ENCODE results near the gene NACC1.
"Not testable (repeated sequence)": the region's sequence is repeated elsewhere in the genome, so short reads cannot be mapped to it uniquely, and the experiment has no call there.

The NACC1 gene

GRCh38 chr19:13176345-13176744 lies 58.3 kb downstream of the NACC1 start:
- Histone ChIP-seq H3K4me3 (ENCODE audit: low read depth, low read length) (no peak overlapping the region), H3K27ac (ENCODE audit: extremely low read depth, low read depth, low read length) (no peak overlapping the region), H3K9me3 (ENCODE audit: control insufficient read depth, insufficient read depth, low read depth, low read length) (no peaks in the 10 kb centered on the region), H3K4me1 (ENCODE audit: control insufficient read depth, insufficient read depth, low read length) (peaks cover 7% of the 10 kb centered on the region), H3K36me3 (ENCODE audit: control insufficient read depth in 2 of 2, insufficient read depth in 1 of 2, low read length in 2 of 2) (no peaks in the 10 kb centered on the region)
- no peak for TF ChIP-seq ZNF266 (tag by site-specific recombination; IDR thresholded peaks at IDR 0.05; ENCODE audit: low read depth)
- peak; percentile 88 for TF ChIP-seq ZBTB6 (tag by site-specific recombination; IDR thresholded peaks at IDR 0.05)
- TF ChIP-seq SCRT2 (tag by site-specific recombination; IDR thresholded peaks at IDR 0.05), result 0 out of 2 replicates have a peak, but pooled peaks have one; percentile 21
- TF ChIP-seq PRDM6 (tag by site-specific recombination; IDR thresholded peaks at IDR 0.05), result peak; percentile 95
- ChIA-PET POLR2A (interaction anchor here (0.8 to 2.7 kb wide), 5 partner anchors 9 to 24 kb away, joined by 3 to 14 read pairs (median 5); no protein-coding TSS in a partner anchor), CTCF (interaction anchor here (2.3 kb wide), 1 partner anchor 18 kb away, joined by 12 read pairs; no protein-coding TSS in a partner anchor)

GRCh38 chr19:13177584-13177983 lies 59.5 kb downstream of the NACC1 start:
- not testable (repeated sequence) for H3K27ac ChIP-seq (ENCODE audit: extremely low read depth, low read depth, low read length); H3K36me3 ChIP-seq (ENCODE audit: control insufficient read depth in 2 of 2, insufficient read depth in 1 of 2, low read length in 2 of 2); H3K4me3 ChIP-seq (ENCODE audit: low read depth, low read length); H3K9me3 ChIP-seq (ENCODE audit: control insufficient read depth, insufficient read depth, low read depth, low read length); H3K4me1 ChIP-seq (ENCODE audit: control insufficient read depth, insufficient read depth, low read length)
- CTCF ChIA-PET, result interaction anchor here (0.6 kb wide), 1 partner anchor 23 kb away, joined by 4 read pairs; no protein-coding TSS in a partner anchor
- POLR2A ChIA-PET, result interaction anchor here (1.5 kb wide), 1 partner anchor 23 kb away, joined by 5 read pairs; no protein-coding TSS in a partner anchor
- TF ChIP-seq ZNF580 (tag by site-specific recombination; IDR thresholded peaks at IDR 0.05), result 0 out of 2 replicates have a peak, but pooled peaks have one; percentile 45
- peak; percentile 76 for TF ChIP-seq REST (tag by site-specific recombination; IDR thresholded peaks at IDR 0.05)
- peak; percentile 76; the same call in 1 of the 2 replicates for TF ChIP-seq AEBP2 (tag by site-specific recombination; IDR thresholded peaks at IDR 0.05; ENCODE audit: borderline replicate concordance)
- TF ChIP-seq ZNF18 (tag by site-specific recombination; IDR thresholded peaks at IDR 0.05), result 0 out of 2 replicates have a peak, but pooled peaks have one; percentile 24
- 0 out of 2 replicates have a peak, but pooled peaks have one; percentile 78 for TF ChIP-seq ZNF404 (tag by site-specific recombination; IDR thresholded peaks at IDR 0.05)
- peak; percentile 16; the same call in 1 of the 2 replicates for TF ChIP-seq ZNF341 (tag by site-specific recombination; IDR thresholded peaks at IDR 0.05; ENCODE audit: low read depth)
- peak; percentile 87 for TF ChIP-seq ZNF140 (tag by site-specific recombination; IDR thresholded peaks at IDR 0.05)
- TF ChIP-seq ZNF558 (tag by site-specific recombination; IDR thresholded peaks at IDR 0.05), result peak; percentile 81
- TF ChIP-seq ZNF518A (tag by site-specific recombination; conservative IDR thresholded peaks at IDR 0.05; ENCODE audit: low read depth), result peak; percentile 94
- peak; percentile 67 for TF ChIP-seq ZNF629 (tag by site-specific recombination; IDR thresholded peaks at IDR 0.05)
- TF ChIP-seq ZNF560 (tag by site-specific recombination; IDR thresholded peaks at IDR 0.05; ENCODE audit: borderline replicate concordance), result peak; percentile 91
- TF ChIP-seq ZNF202 (tag by site-specific recombination; IDR thresholded peaks at IDR 0.05; ENCODE audit: borderline replicate concordance), result peak; percentile 84; the same call in 1 of the 2 replicates
- peak; percentile 64; the same call in 1 of the 2 replicates for TF ChIP-seq ZBTB21 (tag by site-specific recombination; IDR thresholded peaks at IDR 0.05)
- peak; percentile 80 for TF ChIP-seq ZNF433 (tag by site-specific recombination; IDR thresholded peaks at IDR 0.05; ENCODE audit: low read depth)
